ENCODE measurements around the gene CMYA5. TPM values are rescaled to one million over a fixed set of nuclear protein-coding genes. Genes with fewer than 3 reads are reported as not detected.

CMYA5 gene
- total RNA-seq, 4 donors from 2014 or later: 3,049 to 3,867 (median 3,338) TPM

DNA sequence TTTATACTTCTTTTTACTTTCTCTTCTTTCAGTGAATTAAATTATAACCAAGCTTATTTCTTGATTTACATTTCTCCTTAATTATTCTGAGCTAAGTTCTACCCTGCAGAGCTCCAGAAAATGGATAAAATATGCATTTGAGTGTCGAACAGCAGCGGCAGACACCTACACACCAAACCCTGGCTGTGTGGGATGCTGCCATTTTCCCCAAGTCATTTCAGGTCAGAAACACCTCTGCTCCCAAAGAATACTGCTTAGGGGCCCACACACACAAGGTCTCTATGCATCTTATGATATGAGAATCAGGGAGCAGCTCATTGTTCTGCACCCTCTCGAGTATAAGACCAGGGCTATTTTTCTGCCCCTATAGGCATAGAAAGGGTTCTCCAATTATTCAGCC, 122.3 kb downstream of the CMYA5 start:
- intact Hi-C loops (cut with DNase I; ENCODE audit: low total_unique reads) (loop anchor here (5.0 kb wide), 1 partner anchor 305 kb away; no protein-coding TSS in a partner anchor), in situ Hi-C loops (cut with MboI; ENCODE audit: low sequenced_read_pairs in 4 of 4) (no loop called here)
- H3K4me3 ChIP-seq: no peak overlapping the region
- H3K27ac ChIP-seq: peak overlapping the region in 1 of 4 donors; percentile 73
- H3K27me3 ChIP-seq: no peaks in the 10 kb centered on the region
- peaks cover 0 to 16% of the 10 kb centered on the region in 2 donors for H3K36me3 ChIP-seq
- DNase-seq (no peak), ATAC-seq (no peak)
- H3K9me3 ChIP-seq: no peaks in the 10 kb centered on the region
- no peak for TF ChIP-seq POLR2A (IDR thresholded peaks at IDR 0.05)
- no peak for TF ChIP-seq CTCF (IDR thresholded peaks at IDR 0.05 in 4 of 5, conservative IDR thresholded peaks at IDR 0.05 in 1 of 5)
- peaks cover 46 to 47% of the 10 kb centered on the region in 2 donors for H3K4me1 ChIP-seq

GRCh38 chr5:79814699-79815098, 125.1 kb downstream of the CMYA5 start:
- Histone ChIP-seq H3K4me1 (peaks cover 21 to 27% of the 10 kb centered on the region in 2 donors), H3K27me3 (no peaks in the 10 kb centered on the region), H3K27ac (no peak overlapping the region), H3K4me3 (no peak overlapping the region), H3K36me3 (peaks cover 0 to 34% of the 10 kb centered on the region in 2 donors), H3K9me3 (no peaks in the 10 kb centered on the region)
- no peak for DNase-seq
- in situ Hi-C loops (cut with MboI; ENCODE audit: low sequenced_read_pairs in 4 of 4): no loop called here
- ATAC-seq: no peak
- no peak for TF ChIP-seq POLR2A (IDR thresholded peaks at IDR 0.05)
- intact Hi-C loops (cut with DNase I; ENCODE audit: low total_unique reads): loop anchor here (5.0 kb wide), 1 partner anchor 307 kb away; no protein-coding TSS in a partner anchor

DNA sequence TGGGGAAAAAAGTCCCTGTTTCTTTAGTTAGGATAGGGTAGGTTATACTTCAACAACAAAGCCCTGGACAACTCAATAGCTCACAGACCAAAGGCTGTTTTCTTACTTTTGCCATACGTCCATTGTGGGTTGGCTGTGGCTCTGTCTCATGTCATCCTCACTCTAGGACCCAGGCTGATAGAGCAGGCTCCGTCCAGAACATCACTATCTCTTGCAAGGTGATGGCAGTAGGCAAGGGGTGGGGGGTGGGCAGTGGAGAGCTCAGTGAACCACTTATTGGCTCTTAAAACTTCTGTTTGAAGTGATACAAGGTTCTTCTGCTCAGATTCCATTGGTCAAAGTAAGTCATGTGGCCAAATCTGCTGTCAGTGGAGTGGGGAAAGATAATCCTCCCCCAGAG, 126.4 kb downstream of the CMYA5 start:
- ATAC-seq: peak in 1 of 2 donors; percentile 18
- intact Hi-C loops (cut with DNase I; ENCODE audit: low total_unique reads) (no loop called here), in situ Hi-C loops (cut with MboI; ENCODE audit: low sequenced_read_pairs in 4 of 4) (no loop called here)

DNA sequence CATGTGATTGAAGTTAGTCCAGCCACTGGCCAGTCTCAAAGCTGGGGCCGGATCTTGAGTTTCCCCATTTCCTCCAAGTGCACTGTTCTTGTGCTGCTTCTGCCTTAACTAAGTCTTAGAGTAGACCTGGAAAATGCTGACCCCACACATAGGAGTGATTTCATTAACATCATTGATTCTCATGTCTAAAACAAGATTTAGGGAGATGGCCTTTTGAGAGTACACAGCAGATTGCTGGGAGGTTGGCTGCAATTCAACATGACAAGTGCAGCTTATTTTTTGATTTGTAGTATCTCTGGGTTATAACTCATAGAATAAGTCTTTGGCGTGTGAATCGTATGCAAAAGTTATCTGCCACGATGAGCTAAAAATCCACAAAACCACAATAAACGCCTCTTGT, 131.0 kb downstream of the CMYA5 start:
- in situ Hi-C loops (cut with MboI; ENCODE audit: low sequenced_read_pairs in 4 of 4) (no loop called here), intact Hi-C loops (cut with DNase I; ENCODE audit: low total_unique reads) (no loop called here)
- TF ChIP-seq POLR2A (IDR thresholded peaks at IDR 0.05): no peak
- TF ChIP-seq CTCF (IDR thresholded peaks at IDR 0.05 in 4 of 5, conservative IDR thresholded peaks at IDR 0.05 in 1 of 5): no peak
- Histone ChIP-seq H3K36me3 (peaks cover 0 to 49% of the 10 kb centered on the region in 2 donors), H3K27me3 (no peaks in the 10 kb centered on the region), H3K4me1 (no peaks in the 10 kb centered on the region), H3K27ac (no peak overlapping the region), H3K9me3 (no peaks in the 10 kb centered on the region), H3K4me3 (no peak overlapping the region)
- no peak for DNase-seq
- ATAC-seq: no peak

More for the DNA sequence above, 126.4 kb downstream of the CMYA5 start:
- no peak overlapping the region for H3K4me3 ChIP-seq
- no peaks in the 10 kb centered on the region for H3K9me3 ChIP-seq
- TF ChIP-seq CTCF (IDR thresholded peaks at IDR 0.05 in 4 of 5, conservative IDR thresholded peaks at IDR 0.05 in 1 of 5): no peak
- TF ChIP-seq POLR2A (IDR thresholded peaks at IDR 0.05): no peak
- DNase-seq: no peak
- peaks cover 0 to 42% of the 10 kb centered on the region in 2 donors for H3K36me3 ChIP-seq
- peaks cover 10 to 13% of the 10 kb centered on the region in 2 donors for H3K4me1 ChIP-seq
- H3K27ac ChIP-seq: no peak overlapping the region
- no peaks in the 10 kb centered on the region for H3K27me3 ChIP-seq

- Histone ChIP-seq H3K36me3 (peaks cover 0 to 22% of the 10 kb centered on the region in 2 donors), H3K9me3 (no peaks in the 10 kb centered on the region), H3K4me3 (no peak overlapping the region), H3K27me3 (no peaks in the 10 kb centered on the region), H3K27ac (no peak overlapping the region), H3K4me1 (no peaks in the 10 kb centered on the region)
- ATAC-seq (no peak), DNase-seq (no peak)
- in situ Hi-C loops (cut with MboI; ENCODE audit: low sequenced_read_pairs in 4 of 4): no loop called here
- intact Hi-C loops (cut with DNase I; ENCODE audit: low total_unique reads): no loop called here
- TF ChIP-seq CTCF (IDR thresholded peaks at IDR 0.05 in 4 of 5, conservative IDR thresholded peaks at IDR 0.05 in 1 of 5): no peak
- TF ChIP-seq POLR2A (IDR thresholded peaks at IDR 0.05): no peak
These were observed 134.8 kb downstream of the CMYA5 start for GRCh38 chr5:79824444-79824843.
